AG10803 (cell line): ENCODE measurements around the gene KCNB1.

Experiments
- DNase-seq: peaks from one replicate; pipeline ENCODE4 v3.0.0; 2010; ENCODE audit warnings: low read depth
- H3K4me3 ChIP-seq: 2 replicates; pipeline ENCODE4 v1.5.1; 2011; ENCODE audit warnings: mild to moderate bottlenecking, low read length, control low read depth
- CTCF ChIP-seq: conservative IDR thresholded peaks from 2 replicates; pipeline ENCODE4 v1.5.1; 2011; ENCODE audit warnings: mild to moderate bottlenecking, low read length, control low read depth, inconsistent platforms

The KCNB1 gene

GRCh38 chr20:49394264-49394663 is 88.2 kb downstream of the KCNB1 start:
- no peak for TF ChIP-seq CTCF
- DNase-seq, result peak; percentile 61
- H3K4me3 ChIP-seq, result no peak overlapping the region

- no peak overlapping the region for H3K4me3 ChIP-seq
- no peak for DNase-seq
- TF ChIP-seq CTCF, result no peak
These were observed 88.7 kb downstream of the KCNB1 start for GRCh38 chr20:49393803-49394202.

- H3K4me3 ChIP-seq, result no peak overlapping the region
- no peak for TF ChIP-seq CTCF
- no peak for DNase-seq
These were observed 89.7 kb downstream of the KCNB1 start for GRCh38 chr20:49392745-49393144.

GRCh38 chr20:49391404-49392245 is 90.8 kb downstream of the KCNB1 start:
- no peak for DNase-seq
- no peak overlapping the region for H3K4me3 ChIP-seq
- TF ChIP-seq CTCF, result no peak

- H3K4me3 ChIP-seq, result no peak overlapping the region
- TF ChIP-seq CTCF, result no peak
- no peak for DNase-seq
These were observed 92.6 kb downstream of the KCNB1 start for GRCh38 chr20:49389854-49390253.

- DNase-seq, result no peak
- no peak for TF ChIP-seq CTCF
- no peak overlapping the region for H3K4me3 ChIP-seq
These were observed 93.7 kb downstream of the KCNB1 start for GRCh38 chr20:49388744-49389143.

GRCh38 chr20:49387581-49387939 is 94.9 kb downstream of the KCNB1 start:
- no peak overlapping the region for H3K4me3 ChIP-seq
- DNase-seq, result no peak
- no peak for TF ChIP-seq CTCF
